CD14-positive monocyte (primary cell): ENCODE data around the gene MFAP3. TPM values are rescaled to one million over a fixed set of nuclear protein-coding genes. Genes with fewer than 3 reads are reported as not detected.
"Not testable (repeated sequence)": the region's sequence is repeated elsewhere in the genome, so short reads cannot be mapped to it uniquely, and the experiment has no call there.

Experiments used
- DNase-seq, 3 donors: peaks; one replicate each; pipeline ENCODE4 v3.0.0-alpha.2; 2011 to 2022
- H2AFZ ChIP-seq: 2 replicates; pipeline ENCODE4 v1.6.0; 2012; ENCODE audit warnings: mild to moderate bottlenecking, low read depth, low read length, inconsistent platforms; ENCODE audit not compliant: insufficient read depth, poor library complexity, severe bottlenecking
- H3K27ac ChIP-seq, 2 donors: 1 replicate in 1 of 2; 2 replicates in 1 of 2; pipeline ENCODE4 v1.5.1; 2012 to 2013; ENCODE audit warnings: low read length in 2 of 2, control low read depth in 1 of 2, inconsistent platforms in 1 of 2, low read depth in 1 of 2, mild to moderate bottlenecking in 1 of 2
- H3K27me3 ChIP-seq, 2 donors: one replicate each; pipeline versions ENCODE4 v1.6.0 to v1.6.1; 2011 to 2013; ENCODE audit warnings: low read length in 2 of 2; ENCODE audit not compliant: control insufficient read depth in 2 of 2, insufficient read depth in 2 of 2
- H3K36me3 ChIP-seq, 2 donors: replicated peaks in 1 of 2; 1 replicate in 1 of 2; 2 replicates in 1 of 2; pipeline versions ENCODE4 v1.5.1 to v1.6.1; 2012 to 2013; ENCODE audit warnings: low read length in 2 of 2, control low read depth in 1 of 2, inconsistent platforms in 1 of 2, mild to moderate bottlenecking in 1 of 2; ENCODE audit not compliant: insufficient read depth in 2 of 2, control insufficient read depth in 1 of 2
- H3K4me1 ChIP-seq, 2 donors: 1 replicate in 1 of 2; 2 replicates in 1 of 2; pipeline versions ENCODE4 v1.5.1 to v1.6.1; 2012 to 2013; ENCODE audit warnings: low read length in 2 of 2, control low read depth in 1 of 2, inconsistent platforms in 1 of 2, mild to moderate bottlenecking in 1 of 2, moderate library complexity in 1 of 2; ENCODE audit not compliant: insufficient read depth in 2 of 2, control insufficient read depth in 1 of 2
- H3K4me2 ChIP-seq: replicated peaks from 2 replicates; pipeline ENCODE3; 2012; ENCODE audit warnings: low read length, moderate library complexity, mild to moderate bottlenecking; ENCODE audit not compliant: poor library complexity, severe bottlenecking; ENCODE audit errors: extremely low read depth
- H3K4me3 ChIP-seq, 3 experiments: fragments of 200-600 bp in 1 of 3; sonication (generic) in 1 of 3; replicated peaks in 1 of 3; 1 replicate in 2 of 3; 2 replicates in 1 of 3; pipeline ENCODE4 v1.5.1; 2011 to 2013; ENCODE audit warnings: low read length in 3 of 3, mild to moderate bottlenecking in 3 of 3, control low read depth in 2 of 3, low read depth in 2 of 3, inconsistent platforms in 1 of 3, moderate library complexity in 1 of 3
- H3K79me2 ChIP-seq: 2 replicates; pipeline ENCODE4 v1.6.0; 2012; ENCODE audit warnings: mild to moderate bottlenecking, control low read depth, inconsistent platforms, low read length, moderate library complexity; ENCODE audit not compliant: insufficient read depth
- H3K9ac ChIP-seq: 2 replicates; pipeline ENCODE4 v1.6.0; 2017; ENCODE audit warnings: low read length, mild to moderate bottlenecking; ENCODE audit not compliant: insufficient read depth, poor library complexity, severe bottlenecking
- H3K9me3 ChIP-seq, 2 donors: replicated peaks in 1 of 2; 1 replicate in 1 of 2; 2 replicates in 1 of 2; pipeline versions ENCODE4 v1.5.1 to v1.6.1; 2012 to 2013; ENCODE audit warnings: low read length in 2 of 2, control low read depth in 1 of 2; ENCODE audit not compliant: control insufficient read depth in 1 of 2, insufficient read depth in 1 of 2
- H4K20me1 ChIP-seq: 2 replicates; pipeline ENCODE4 v1.6.0; 2012; ENCODE audit warnings: mild to moderate bottlenecking, low read length, control low read depth, moderate library complexity; ENCODE audit not compliant: insufficient read depth
- H3K27ac Mint-ChIP-seq, 7 donors: one replicate each; pipeline ENCODE4 v1.8.0; 2020; ENCODE audit warnings: mild to moderate bottlenecking in 7 of 7, mixed read lengths in 7 of 7, moderate library complexity in 6 of 7, inconsistent platforms in 2 of 7
- H3K27me3 Mint-ChIP-seq, 3 donors: one replicate each; pipeline ENCODE4 v1.8.0; 2021 to 2022; ENCODE audit warnings: low read depth in 3 of 3, mild to moderate bottlenecking in 3 of 3, mixed read lengths in 3 of 3, moderate library complexity in 3 of 3, inconsistent platforms in 1 of 3
- H3K36me3 Mint-ChIP-seq, 2 donors: one replicate each; pipeline ENCODE4 v1.8.0; 2020; ENCODE audit warnings: mixed read lengths in 2 of 2, inconsistent platforms in 1 of 2, mild to moderate bottlenecking in 1 of 2
- H3K4me1 Mint-ChIP-seq: one replicate; pipeline ENCODE4 v1.8.0; 2020; ENCODE audit warnings: mild to moderate bottlenecking, mixed read lengths
- H3K4me3 Mint-ChIP-seq, 2 donors: one replicate each; pipeline ENCODE4 v1.8.0; 2020; ENCODE audit warnings: mild to moderate bottlenecking in 2 of 2, mixed read lengths in 2 of 2, moderate library complexity in 1 of 2
- H3K9me3 Mint-ChIP-seq, 7 donors: one replicate each; pipeline ENCODE4 v1.8.0; 2020 to 2022; ENCODE audit warnings: mixed read lengths in 7 of 7, mild to moderate bottlenecking in 6 of 7, moderate library complexity in 6 of 7, inconsistent platforms in 2 of 7
- WGBS: methylation state at CpG from one replicate; pipeline ENCODE4 v1.1.5; 2013; ENCODE audit warnings: missing lambda C conversion rate; ENCODE audit not compliant: insufficient coverage; 5-methylcytosine and 5-hydroxymethylcytosine counted together
- intact Hi-C, 2 donors: fragments of 100-400 bp; cut with micrococcal nuclease; formaldehyde crosslinking; loops; one replicate each; pipeline versions ENCODE4 v1.15.0 to v1.15.1; 2023
- polyA plus RNA-seq, 3 donors: library from polyadenylated mRNA; depleted of rRNA in 1 of 3; unstranded in 2 of 3; stranded (reverse) in 1 of 3; fragments of 300-500 nt in 2 of 3; fragments of >200 nt in 1 of 3; fragmentation: Illumina TruSeq in 2 of 3; gene quantifications; 1 replicate in 2 of 3; 2 replicates in 1 of 3; pipeline ENCODE4 v1.2.3, GENCODE V29; 2012 to 2021
- TF ChIP-seq, protein P1 (sequence below): fragments of 200-600 bp; IDR thresholded peaks from one replicate; pipeline ENCODE4 v1.8.0; 2022; ENCODE audit warnings: antibody characterized with exemption, mild to moderate bottlenecking

The MFAP3 gene
- polyA plus RNA-seq, 3 donors = 7.4 to 13.1 (median 8.6) TPM

GRCh38 chr5:154065971-154066370 lies 27.2 kb downstream of the MFAP3 start:
- Mint-ChIP-seq H3K4me3 (no peak overlapping the region), H3K27me3 (peaks cover 2 to 10% (median 6%) of the 10 kb centered on the region in 3 donors), H3K4me1 (no peaks in the 10 kb centered on the region), H3K9me3 (no peaks in the 10 kb centered on the region), H3K27ac (no peak overlapping the region), H3K36me3 (no peaks in the 10 kb centered on the region)
- Histone ChIP-seq H3K27me3 (peaks cover 0 to 2% of the 10 kb centered on the region in 2 donors), H2AFZ (no peak overlapping the region), H3K9ac (no peak overlapping the region), H3K9me3 (no peaks in the 10 kb centered on the region), H3K4me3 (no peak overlapping the region), H3K4me2 (no peak overlapping the region), H3K4me1 (no peaks in the 10 kb centered on the region), H3K79me2 (no peaks in the 10 kb centered on the region), H3K36me3 (no peaks in the 10 kb centered on the region), H4K20me1 (no peaks in the 10 kb centered on the region), H3K27ac (no peak overlapping the region)
- intact Hi-C loops = no loop called here
- no peak for DNase-seq
- TF ChIP-seq, protein P1, sequence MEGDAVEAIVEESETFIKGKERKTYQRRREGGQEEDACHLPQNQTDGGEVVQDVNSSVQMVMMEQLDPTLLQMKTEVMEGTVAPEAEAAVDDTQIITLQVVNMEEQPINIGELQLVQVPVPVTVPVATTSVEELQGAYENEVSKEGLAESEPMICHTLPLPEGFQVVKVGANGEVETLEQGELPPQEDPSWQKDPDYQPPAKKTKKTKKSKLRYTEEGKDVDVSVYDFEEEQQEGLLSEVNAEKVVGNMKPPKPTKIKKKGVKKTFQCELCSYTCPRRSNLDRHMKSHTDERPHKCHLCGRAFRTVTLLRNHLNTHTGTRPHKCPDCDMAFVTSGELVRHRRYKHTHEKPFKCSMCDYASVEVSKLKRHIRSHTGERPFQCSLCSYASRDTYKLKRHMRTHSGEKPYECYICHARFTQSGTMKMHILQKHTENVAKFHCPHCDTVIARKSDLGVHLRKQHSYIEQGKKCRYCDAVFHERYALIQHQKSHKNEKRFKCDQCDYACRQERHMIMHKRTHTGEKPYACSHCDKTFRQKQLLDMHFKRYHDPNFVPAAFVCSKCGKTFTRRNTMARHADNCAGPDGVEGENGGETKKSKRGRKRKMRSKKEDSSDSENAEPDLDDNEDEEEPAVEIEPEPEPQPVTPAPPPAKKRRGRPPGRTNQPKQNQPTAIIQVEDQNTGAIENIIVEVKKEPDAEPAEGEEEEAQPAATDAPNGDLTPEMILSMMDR = no peak

DNA sequence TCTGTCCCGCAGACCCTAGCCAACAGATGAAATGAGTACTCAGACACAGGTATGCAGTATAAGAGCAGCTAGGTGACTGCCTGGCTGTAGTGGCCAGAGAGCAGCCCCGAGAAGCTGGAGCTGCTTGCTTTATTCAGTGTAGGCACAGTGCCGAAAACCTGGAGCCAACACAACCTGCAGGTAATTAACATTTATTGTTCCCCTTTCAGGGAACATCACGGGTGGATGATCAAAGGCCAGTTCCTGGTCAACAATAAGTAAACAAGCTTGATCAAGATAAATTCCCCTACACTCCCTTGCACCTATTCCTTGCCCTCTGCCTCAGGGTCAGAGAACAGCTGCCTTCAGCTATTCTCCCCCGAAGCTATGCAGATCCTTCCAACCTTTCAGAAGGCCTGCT lies 31.1 kb downstream of the MFAP3 start:
- intact Hi-C loops = loop anchor here (5.0 kb wide), 3 partner anchors 107 to 337 kb away; no protein-coding TSS in a partner anchor
- not testable (repeated sequence) for H2AFZ ChIP-seq, DNase-seq, H3K27me3 ChIP-seq, H3K36me3 ChIP-seq, H3K4me3 ChIP-seq, H3K9ac ChIP-seq, H3K36me3 Mint-ChIP-seq, H3K4me1 Mint-ChIP-seq, H3K79me2 ChIP-seq, H3K9me3 ChIP-seq, H4K20me1 ChIP-seq, H3K9me3 Mint-ChIP-seq, H3K4me3 Mint-ChIP-seq, H3K4me2 ChIP-seq, H3K27ac ChIP-seq, H3K4me1 ChIP-seq
- 75% methylated on average over 2 of the region's 5 CpGs for WGBS
- H3K27me3 Mint-ChIP-seq = peaks cover 4 to 13% (median 8%) of the 10 kb centered on the region in 3 donors
- peak overlapping the region in 1 of 7 donors; percentile 10 for H3K27ac Mint-ChIP-seq
